PC-3 (cell line): ENCODE results near the gene RDX. TPM values are rescaled to one million over a fixed set of nuclear protein-coding genes. Genes with fewer than 3 reads are reported as not detected.
A peak's percentile ranks its signal among the peaks of the same experiment; 100 is the strongest.

Experiments
- ATAC-seq: fragments of 200-7000 bp; cut with Tn5 transposase; 2 replicates; pipeline ENCODE4 v1.9.1; 2020; ENCODE audit warnings: mild to moderate bottlenecking, moderate library complexity
- BruUV-seq: library from RNA; stranded (reverse); fragments of 400-500 nt; replicated peaks from 2 replicates; lab custom pipeline; 2021; lab: Mats Ljungman, UMichigan
- CTCF ChIA-PET: fragments of 300-600 bp; sonication (Branson Sonifier 250); formaldehyde crosslinking; loops from one replicate; lab custom pipeline; 2022; ENCODE audit warnings: antibody characterized with exemption; lab: Charles Lee
- POLR2A ChIA-PET: fragments of 300-600 bp; sonication (Branson Sonifier 250); formaldehyde crosslinking; loops from one replicate; lab custom pipeline; 2022; ENCODE audit warnings: antibody characterized with exemption; ENCODE audit not compliant: unreplicated experiment; lab: Charles Lee
- DNase-seq: peaks from one replicate; pipeline ENCODE4 v3.0.0-alpha.2; 2015
- H2AFZ ChIP-seq: fragments of 300-600 bp; sonication (generic); 2 replicates; pipeline ENCODE4 v1.6.0; 2016; ENCODE audit warnings: antibody characterized with exemption, low read length
- H3F3A ChIP-seq: fragments of 300-600 bp; sonication (generic); one replicate; pipeline ENCODE4 v1.6.0; 2017; ENCODE audit warnings: antibody characterized with exemption, low read length, control low read depth, mild to moderate bottlenecking; ENCODE audit not compliant: unreplicated experiment
- H3K27ac ChIP-seq: fragments of 300-600 bp; sonication (generic); 2 replicates; pipeline ENCODE4 v1.5.1; 2016; ENCODE audit warnings: mild to moderate bottlenecking, low read length
- H3K27me3 ChIP-seq: fragments of 300-600 bp; sonication (generic); 2 replicates; pipeline ENCODE4 v1.6.1; 2016; ENCODE audit warnings: low read length, mixed read lengths
- H3K36me3 ChIP-seq: fragments of 300-600 bp; sonication (generic); 2 replicates; pipeline ENCODE4 v1.6.1; 2016; ENCODE audit warnings: low read depth, mixed run types, low read length, mixed read lengths
- H3K4me1 ChIP-seq: fragments of 300-600 bp; sonication (generic); 2 replicates; pipeline ENCODE4 v1.5.1; 2016; ENCODE audit warnings: low read length; ENCODE audit not compliant: insufficient read depth
- H3K4me2 ChIP-seq: fragments of 300-600 bp; sonication (generic); 2 replicates; pipeline ENCODE4 v1.6.0; 2016; ENCODE audit warnings: low read length
- H3K4me3 ChIP-seq: fragments of 300-600 bp; sonication (generic); 2 replicates; pipeline ENCODE4 v1.5.1; 2016; ENCODE audit warnings: mild to moderate bottlenecking, low read length, mixed read lengths
- H3K79me2 ChIP-seq: fragments of 300-600 bp; sonication (generic); 2 replicates; pipeline ENCODE4 v1.6.1; 2017; ENCODE audit warnings: low read length, mixed read lengths
- H3K9ac ChIP-seq: fragments of 300-600 bp; sonication (generic); 2 replicates; pipeline ENCODE4 v1.6.0; 2016; ENCODE audit warnings: mild to moderate bottlenecking, low read length
- H3K9me2 ChIP-seq: fragments of 300-600 bp; sonication (generic); replicated peaks from 2 replicates; pipeline ENCODE4 v1.6.1; 2016; ENCODE audit warnings: mixed run types, low read length, mixed read lengths
- H3K9me3 ChIP-seq: fragments of 300-600 bp; sonication (generic); 2 replicates; pipeline ENCODE4 v1.6.1; 2016; ENCODE audit warnings: low read length, mixed read lengths
- H4K20me1 ChIP-seq: fragments of 300-600 bp; sonication (generic); 2 replicates; pipeline ENCODE4 v1.6.1; 2016; ENCODE audit warnings: low read length, mixed read lengths
- CTCF ChIP-seq: fragments of 300-600 bp; sonication (generic); conservative IDR thresholded peaks from 2 replicates; pipeline ENCODE4 v1.5.1; 2017; ENCODE audit warnings: antibody characterized with exemption, low read depth, mild to moderate bottlenecking, low read length
- EZH2 ChIP-seq: fragments of 300-600 bp; sonication (generic); IDR thresholded peaks from one replicate; pipeline ENCODE4 v1.6.1; 2017; ENCODE audit warnings: antibody characterized with exemption, mild to moderate bottlenecking, low read length; ENCODE audit not compliant: unreplicated experiment
- EZH2phosphoT487 ChIP-seq: fragments of 300-600 bp; sonication (generic); IDR thresholded peaks from 2 replicates; pipeline ENCODE4 v1.6.1; 2018; ENCODE audit warnings: mild to moderate bottlenecking, antibody characterized with exemption, low read length, borderline replicate concordance
- intact Hi-C: fragments of 100-400 bp; cut with micrococcal nuclease; formaldehyde crosslinking; loops from 2 replicates; pipeline ENCODE4 v1.9.0; 2023
- total RNA-seq: library from RNA; depleted of rRNA; stranded (reverse); fragments of >200 nt; gene quantifications from 2 replicates; pipeline ENCODE4 v1.2.3, GENCODE V29; 2014

Gene RDX
- total RNA-seq, 1 experiment from 2014 or later = 86.2 TPM

DNA sequence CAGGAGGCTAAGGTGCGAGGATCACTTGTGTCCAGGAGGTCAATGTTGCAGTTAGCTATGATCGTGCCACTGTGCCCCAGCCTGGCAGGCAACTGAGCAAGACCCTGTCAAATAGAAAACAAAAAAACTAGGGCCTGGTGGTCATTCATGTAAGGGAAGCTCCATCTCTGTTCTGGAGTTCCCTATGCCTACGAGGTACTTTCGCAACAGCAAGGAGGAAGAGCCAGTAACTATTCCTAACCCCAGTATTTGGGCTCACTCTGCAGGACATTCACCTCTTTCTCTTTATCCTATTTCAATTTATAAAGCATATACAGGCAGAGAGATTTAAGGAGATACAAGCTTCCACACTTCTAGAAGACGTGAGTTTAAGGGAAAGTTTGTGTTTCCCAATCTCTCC lies 46.6 kb downstream of the RDX start:
- no peak overlapping the region for H2AFZ ChIP-seq
- peaks cover 7% of the 10 kb centered on the region for H3K79me2 ChIP-seq
- no peak overlapping the region for H3K4me3 ChIP-seq
- peaks cover 19% of the 10 kb centered on the region for H3K4me1 ChIP-seq
- no peak overlapping the region for H3K9ac ChIP-seq
- no peaks in the 10 kb centered on the region for H3K9me3 ChIP-seq
- BruUV-seq = no TSS peak
- no peak overlapping the region for H3K27ac ChIP-seq
- ATAC-seq (no peak), DNase-seq (no peak)
- no peak for TF ChIP-seq CTCF
- TF ChIP-seq EZH2 = no peak
- TF ChIP-seq EZH2phosphoT487 = no peak
- 0 out of 2 replicates have a peak, but pooled peaks cover 3% of the 10 kb centered on the region for H4K20me1 ChIP-seq
- peaks cover 16% of the 10 kb centered on the region for H3F3A ChIP-seq
- CTCF ChIA-PET = no interaction called here
- H3K9me2 ChIP-seq = no peaks in the 10 kb centered on the region
- POLR2A ChIA-PET = interaction anchor here (0.6 kb wide), 1 partner anchor 104 kb away, joined by 17 read pairs; no protein-coding TSS in a partner anchor
- no peak overlapping the region for H3K4me2 ChIP-seq
- intact Hi-C loops = loop anchor here (1.0 to 2.0 kb wide), 2 partner anchors 48 to 117 kb away; no protein-coding TSS in a partner anchor
- H3K27me3 ChIP-seq = no peaks in the 10 kb centered on the region
- peaks cover 48% of the 10 kb centered on the region for H3K36me3 ChIP-seq

DNA sequence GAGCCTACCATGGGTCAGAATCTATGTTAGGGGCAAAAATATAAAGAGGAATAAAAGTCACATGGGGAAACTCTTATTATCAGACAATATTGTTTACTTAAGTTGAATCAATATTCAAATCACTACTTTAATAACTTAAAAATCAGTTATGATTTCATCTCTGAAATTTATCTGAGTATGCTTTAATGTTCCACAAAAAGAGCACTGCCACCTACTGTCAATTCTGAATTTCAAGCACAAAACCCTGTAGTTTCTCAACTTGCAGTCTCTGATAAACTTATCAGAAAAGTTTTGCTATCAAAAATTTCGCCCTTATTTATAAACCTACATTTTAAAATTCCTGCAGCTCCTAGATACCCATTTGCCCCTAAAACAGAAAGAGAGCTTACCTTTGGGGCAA lies 47.3 kb downstream of the RDX start:
- ChIA-PET CTCF (no interaction called here), POLR2A (no interaction called here)
- peaks cover 7% of the 10 kb centered on the region for H3K79me2 ChIP-seq
- no peak overlapping the region for H3K27ac ChIP-seq
- H3K9me3 ChIP-seq = no peaks in the 10 kb centered on the region
- H3K9ac ChIP-seq = no peak overlapping the region
- no peak for ATAC-seq
- H2AFZ ChIP-seq = no peak overlapping the region
- peaks cover 16% of the 10 kb centered on the region for H3F3A ChIP-seq
- intact Hi-C loops = loop anchor here (1.0 to 2.0 kb wide), 2 partner anchors 48 to 118 kb away; no protein-coding TSS in a partner anchor
- peak; percentile 35 for DNase-seq
- H4K20me1 ChIP-seq = 0 out of 2 replicates have a peak, but pooled peaks cover 3% of the 10 kb centered on the region
- no peaks in the 10 kb centered on the region for H3K9me2 ChIP-seq
- H3K4me1 ChIP-seq = peaks cover 19% of the 10 kb centered on the region
- H3K27me3 ChIP-seq = no peaks in the 10 kb centered on the region
- TF ChIP-seq EZH2 (no peak), CTCF (peak; percentile 71), EZH2phosphoT487 (no peak)
- no TSS peak for BruUV-seq
- H3K36me3 ChIP-seq = peaks cover 47% of the 10 kb centered on the region
- H3K4me2 ChIP-seq = no peak overlapping the region
- no peak overlapping the region for H3K4me3 ChIP-seq

DNA sequence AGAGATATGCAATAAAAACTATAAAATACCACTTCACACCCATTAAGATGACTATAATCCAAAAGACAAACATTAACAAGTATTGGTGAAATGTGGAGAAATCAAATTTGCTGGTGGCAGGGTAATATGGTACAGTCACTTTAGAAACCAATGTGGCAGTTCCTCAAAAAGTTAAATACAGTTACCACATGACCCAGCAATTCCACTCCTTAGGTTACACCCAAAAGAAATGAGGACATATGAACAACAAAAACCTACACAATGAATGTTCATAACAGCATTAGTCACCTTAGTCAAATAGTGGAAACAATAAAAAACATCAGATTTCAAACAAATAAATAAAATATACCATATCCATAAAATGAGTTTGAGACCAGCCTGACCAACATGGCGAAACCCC lies 52.6 kb downstream of the RDX start:
- Histone ChIP-seq H3K4me1 (peaks cover 5% of the 10 kb centered on the region; the same call in 1 of the 2 replicates), H3K9ac (no peak overlapping the region), H3K9me3 (no peaks in the 10 kb centered on the region), H3F3A (peaks cover 4% of the 10 kb centered on the region), H3K27me3 (no peaks in the 10 kb centered on the region), H3K4me3 (no peak overlapping the region), H3K27ac (peak overlapping the region; percentile 4; the same call in 1 of the 2 replicates), H3K79me2 (peaks cover 9% of the 10 kb centered on the region; the same call in 1 of the 2 replicates), H3K36me3 (peaks cover 46% of the 10 kb centered on the region), H3K4me2 (no peak overlapping the region), H2AFZ (no peak overlapping the region), H3K9me2 (no peaks in the 10 kb centered on the region), H4K20me1 (0 out of 2 replicates have a peak, but pooled peaks cover 3% of the 10 kb centered on the region)
- ChIA-PET POLR2A (no interaction called here), CTCF (no interaction called here)
- intact Hi-C loops = no loop called here
- TF ChIP-seq EZH2 = no peak
- BruUV-seq = no TSS peak
- ATAC-seq = peak; percentile 95
- DNase-seq = peak; percentile 66
